DMS79 (cell line): ENCODE data around the gene KCNH6.

ENCODE experiments used
- DNase-seq: peaks from one replicate; lab custom pipeline; 2025; lab: John Stamatoyannopoulos, UW

The KCNH6 gene

GRCh38 chr17:63557416-63557815, 34.3 kb downstream of the KCNH6 start:
- DNase-seq = no peak

- no peak for DNase-seq
These were observed 35.3 kb downstream of the KCNH6 start for GRCh38 chr17:63558441-63558840.

- no peak for DNase-seq
These were observed 38.7 kb downstream of the KCNH6 start for GRCh38 chr17:63561819-63562218.

- DNase-seq = no peak
These were observed 40.2 kb downstream of the KCNH6 start for GRCh38 chr17:63563339-63563738.

GRCh38 chr17:63564562-63564961, 41.4 kb downstream of the KCNH6 start:
- DNase-seq = no peak

- no peak for DNase-seq
These were observed 44.1 kb downstream of the KCNH6 start for GRCh38 chr17:63567229-63567628.

- DNase-seq = no peak
These were observed 45.4 kb downstream of the KCNH6 start for GRCh38 chr17:63568563-63568962.

- no peak for DNase-seq
These were observed 48.6 kb downstream of the KCNH6 start for GRCh38 chr17:63571632-63572310.

- no peak for DNase-seq
These were observed 50.5 kb downstream of the KCNH6 start for GRCh38 chr17:63573634-63574033.

GRCh38 chr17:63578027-63578768, 55.0 kb downstream of the KCNH6 start:
- no peak for DNase-seq

GRCh38 chr17:63578769-63579111, 55.6 kb downstream of the KCNH6 start:
- DNase-seq = no peak

GRCh38 chr17:63579633-63580032, 56.5 kb downstream of the KCNH6 start:
- DNase-seq = no peak

GRCh38 chr17:63587770-63588169, 64.6 kb downstream of the KCNH6 start:
- DNase-seq = no peak

- DNase-seq = no peak
These were observed 65.6 kb downstream of the KCNH6 start for GRCh38 chr17:63588797-63589196.

- no peak for DNase-seq
These were observed 66.5 kb downstream of the KCNH6 start for GRCh38 chr17:63589646-63590045.

GRCh38 chr17:63592797-63593196, 69.6 kb downstream of the KCNH6 start:
- DNase-seq = no peak

GRCh38 chr17:63595132-63595531, 72.0 kb downstream of the KCNH6 start:
- no peak for DNase-seq
